AML-193 (cell line): ENCODE measurements around the gene BBS7.

Experiments
- DNase-seq, 2 experiments: peaks; one replicate each; lab custom pipeline; 2025; lab: John Stamatoyannopoulos, UW

The BBS7 gene, protein sequence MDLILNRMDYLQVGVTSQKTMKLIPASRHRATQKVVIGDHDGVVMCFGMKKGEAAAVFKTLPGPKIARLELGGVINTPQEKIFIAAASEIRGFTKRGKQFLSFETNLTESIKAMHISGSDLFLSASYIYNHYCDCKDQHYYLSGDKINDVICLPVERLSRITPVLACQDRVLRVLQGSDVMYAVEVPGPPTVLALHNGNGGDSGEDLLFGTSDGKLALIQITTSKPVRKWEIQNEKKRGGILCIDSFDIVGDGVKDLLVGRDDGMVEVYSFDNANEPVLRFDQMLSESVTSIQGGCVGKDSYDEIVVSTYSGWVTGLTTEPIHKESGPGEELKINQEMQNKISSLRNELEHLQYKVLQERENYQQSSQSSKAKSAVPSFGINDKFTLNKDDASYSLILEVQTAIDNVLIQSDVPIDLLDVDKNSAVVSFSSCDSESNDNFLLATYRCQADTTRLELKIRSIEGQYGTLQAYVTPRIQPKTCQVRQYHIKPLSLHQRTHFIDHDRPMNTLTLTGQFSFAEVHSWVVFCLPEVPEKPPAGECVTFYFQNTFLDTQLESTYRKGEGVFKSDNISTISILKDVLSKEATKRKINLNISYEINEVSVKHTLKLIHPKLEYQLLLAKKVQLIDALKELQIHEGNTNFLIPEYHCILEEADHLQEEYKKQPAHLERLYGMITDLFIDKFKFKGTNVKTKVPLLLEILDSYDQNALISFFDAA

DNA sequence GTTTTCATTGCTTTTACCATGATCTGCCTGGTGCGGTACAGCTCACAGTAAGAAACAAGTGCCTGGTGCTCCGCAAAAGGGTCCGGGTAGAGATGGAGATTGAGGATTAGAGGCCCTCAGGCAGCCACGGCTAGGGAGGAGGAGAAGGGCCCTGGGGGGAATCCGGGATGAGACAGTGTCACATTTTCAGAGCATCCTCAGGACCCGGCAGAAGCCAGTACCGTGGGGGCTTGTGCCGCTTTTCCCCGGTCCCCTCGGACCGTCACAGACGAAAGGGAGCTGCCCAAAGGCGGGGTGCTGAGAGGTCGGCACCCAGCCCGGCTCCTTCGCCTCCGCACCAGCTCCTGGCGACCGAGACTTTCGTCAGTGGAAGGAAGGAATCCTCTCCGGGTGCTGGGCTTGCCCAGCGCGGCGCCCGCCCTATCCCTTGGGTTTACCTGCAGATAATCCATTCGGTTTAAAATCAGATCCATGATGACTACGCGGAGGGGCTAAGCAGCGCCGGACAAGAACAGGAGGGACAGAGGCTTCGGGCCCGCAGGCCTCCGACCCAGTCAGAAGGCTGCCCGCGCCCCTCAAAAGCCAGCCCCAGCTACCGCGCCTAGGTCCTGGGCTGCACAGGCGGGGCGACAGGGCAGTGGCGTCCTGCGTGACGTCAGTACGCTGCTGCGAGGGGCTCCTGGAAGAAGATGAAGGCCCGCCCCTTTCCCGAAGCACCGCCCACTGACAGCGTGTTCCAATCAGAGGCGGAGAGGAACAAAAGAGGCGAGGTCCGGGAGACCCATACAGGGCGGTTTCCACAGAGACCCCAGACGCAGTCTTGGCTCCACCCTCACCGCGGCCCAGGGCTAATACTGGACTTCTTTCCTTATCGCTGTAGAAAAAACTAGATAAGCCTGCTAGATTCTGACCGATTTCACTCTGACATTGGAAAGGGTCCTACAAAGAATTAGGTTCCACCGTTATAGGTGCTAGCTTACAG, at the start of gene BBS7:
TSS of gene BBS7 (minus strand) at position 634 of the 982 bp plus-strand sequence. CDS start at position 473, 161 bp downstream.
- peak; percentile 89 to 90 for DNase-seq

DNA sequence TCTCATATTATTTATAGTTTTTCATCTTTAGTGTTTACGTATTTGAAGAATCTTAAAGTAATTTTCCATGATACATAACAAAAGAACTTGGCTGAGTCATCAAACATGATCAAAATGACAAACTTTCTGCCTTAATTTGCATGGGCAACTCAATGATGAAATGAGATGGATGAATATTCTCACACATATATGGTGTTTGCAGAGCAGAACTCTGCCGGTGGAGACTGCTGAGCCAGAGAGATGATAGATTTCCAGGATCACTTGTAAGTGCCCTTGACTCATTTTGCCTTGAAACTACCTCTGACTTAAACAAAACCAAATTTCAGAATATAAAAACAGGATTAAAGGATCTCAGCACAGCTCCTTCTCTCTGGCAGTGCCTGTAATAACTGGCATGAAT, 43.4 kb upstream of the BBS7 start:
- DNase-seq = no peak

DNA sequence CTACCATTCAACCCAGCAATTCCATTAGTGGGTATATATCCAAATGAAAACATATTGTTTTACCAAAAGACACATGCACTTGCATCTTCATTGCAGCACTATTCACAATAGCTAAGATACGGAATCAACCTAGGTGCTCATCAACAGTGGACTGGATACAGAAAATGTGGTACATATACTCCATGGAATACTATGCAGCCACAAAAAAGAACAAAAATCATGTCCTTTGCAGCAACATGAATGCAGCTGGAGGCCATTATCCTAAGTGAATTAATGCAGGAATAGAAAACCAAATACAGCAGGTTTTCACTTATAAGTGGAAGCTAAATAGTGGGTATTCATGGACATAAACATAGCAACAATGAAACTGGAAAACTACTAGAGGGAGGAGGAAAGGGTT, 38.1 kb upstream of the BBS7 start:
- DNase-seq = no peak

DNA sequence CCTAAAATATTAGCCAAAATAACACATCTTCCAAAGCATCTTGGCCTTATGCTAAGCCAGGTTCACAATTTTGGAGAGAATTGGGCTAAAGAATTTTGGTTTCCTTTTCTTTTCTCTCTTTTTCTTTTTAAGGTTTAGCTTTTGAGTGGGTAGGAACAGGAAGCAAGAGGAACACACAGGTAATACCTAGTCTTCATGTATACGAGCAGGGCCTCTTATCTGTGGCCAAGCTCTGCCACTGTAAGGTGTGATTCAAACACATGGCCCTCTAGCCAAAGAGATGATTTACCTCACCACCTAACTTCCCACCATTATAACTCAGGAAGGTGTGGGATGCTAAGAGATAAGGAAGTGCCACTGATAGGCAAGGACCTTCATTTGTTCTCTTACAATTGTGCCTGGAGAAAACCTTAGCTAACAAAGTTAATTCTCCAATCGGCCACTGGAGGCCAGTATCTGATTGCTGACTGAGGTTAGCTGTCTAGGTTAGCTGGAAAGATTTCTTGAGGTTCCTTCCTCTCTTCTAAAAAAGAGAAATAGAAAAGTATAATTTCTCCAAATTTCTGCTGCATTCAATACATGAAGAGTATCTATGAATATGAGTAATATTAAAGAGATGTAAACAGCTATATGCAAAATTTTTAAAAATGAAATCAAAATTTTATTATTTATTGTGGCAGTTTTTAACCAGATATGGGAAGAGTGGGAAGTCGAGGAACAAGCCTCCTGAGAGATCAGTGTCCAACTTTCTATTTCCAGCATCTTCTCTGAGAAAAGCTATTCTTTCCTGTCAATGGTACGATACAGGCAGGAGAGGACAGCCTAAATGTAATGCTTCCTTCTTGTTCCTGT, 30.1 kb upstream of the BBS7 start:
- DNase-seq = peak; percentile 44 to 62

DNA sequence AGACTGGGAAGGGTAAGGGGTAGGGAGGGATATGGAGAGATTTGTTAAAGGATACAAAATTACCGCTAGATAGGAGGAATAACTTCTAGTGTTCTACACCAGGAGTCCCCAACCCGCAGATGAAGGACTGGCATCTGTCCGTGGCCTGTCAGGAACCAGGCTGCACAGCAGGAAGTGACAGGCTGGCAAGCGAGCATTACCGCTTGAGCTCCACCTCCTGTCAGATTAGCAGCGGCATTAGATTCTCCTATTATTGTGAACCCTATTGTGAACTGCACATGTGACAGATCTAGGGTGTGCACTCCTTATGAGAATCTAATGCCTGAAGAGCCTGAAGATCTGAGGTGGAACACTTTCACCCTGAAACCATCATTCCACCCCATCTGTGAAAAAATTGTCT, 27.9 kb upstream of the BBS7 start:
- DNase-seq = peak; percentile 28 to 32

DNA sequence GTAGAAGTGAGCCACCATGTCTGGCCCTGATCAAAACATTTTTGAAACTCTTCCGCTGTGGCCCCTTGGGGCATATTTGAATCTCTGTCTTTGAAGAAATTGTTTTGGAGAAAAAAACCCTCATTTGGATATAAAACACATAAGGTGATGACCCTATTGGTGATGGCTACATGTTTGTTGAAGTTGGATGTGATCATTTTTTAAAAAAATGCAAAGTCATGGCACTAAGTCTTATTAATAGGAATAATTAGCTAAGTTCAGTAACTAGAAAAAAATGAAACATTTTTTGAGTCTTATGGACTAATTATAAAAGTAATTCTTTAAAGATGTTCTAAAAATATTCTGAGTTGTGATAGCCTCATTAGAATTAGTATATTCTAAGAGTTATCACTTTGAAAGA, 17.9 kb upstream of the BBS7 start:
- DNase-seq = no peak

DNA sequence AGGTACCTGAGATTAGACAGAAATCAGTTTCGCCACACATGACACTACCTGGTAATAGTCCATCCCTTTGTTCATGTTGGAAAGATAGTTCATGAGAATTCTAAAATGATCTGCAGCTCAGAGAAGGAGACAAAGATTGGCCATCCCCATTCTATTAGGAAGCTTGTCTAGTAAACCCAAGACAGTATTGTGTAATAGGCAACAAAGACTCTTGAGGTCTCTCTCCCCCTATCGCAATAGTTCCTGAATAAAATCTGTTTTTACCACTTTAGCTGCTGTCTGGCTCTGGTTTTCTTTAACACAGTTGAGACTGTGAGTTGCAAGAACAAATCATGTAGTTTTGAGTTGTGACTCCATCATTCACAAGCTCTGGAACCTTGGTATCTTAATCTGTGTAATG, 14.8 kb upstream of the BBS7 start:
- DNase-seq = peak; percentile 44 to 54

DNA sequence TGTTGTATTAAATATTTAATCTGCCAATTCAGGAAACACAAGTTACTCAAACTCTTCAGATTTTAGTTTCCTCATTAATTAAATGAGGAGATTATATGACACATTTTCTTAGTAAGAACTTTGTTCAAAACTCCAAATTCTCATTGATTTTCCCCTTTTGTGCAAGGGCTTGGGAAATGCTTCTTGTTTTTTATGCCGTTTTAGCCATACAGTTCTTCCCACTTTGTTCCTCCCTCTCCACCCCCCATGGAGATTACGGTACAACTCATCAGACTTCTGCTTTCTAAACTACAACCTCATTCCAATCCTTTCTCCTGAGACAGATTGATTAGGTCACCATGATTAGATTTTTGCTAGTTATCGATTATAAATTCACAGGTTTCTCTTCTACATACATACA, 10.9 kb upstream of the BBS7 start:
- DNase-seq = no peak

DNA sequence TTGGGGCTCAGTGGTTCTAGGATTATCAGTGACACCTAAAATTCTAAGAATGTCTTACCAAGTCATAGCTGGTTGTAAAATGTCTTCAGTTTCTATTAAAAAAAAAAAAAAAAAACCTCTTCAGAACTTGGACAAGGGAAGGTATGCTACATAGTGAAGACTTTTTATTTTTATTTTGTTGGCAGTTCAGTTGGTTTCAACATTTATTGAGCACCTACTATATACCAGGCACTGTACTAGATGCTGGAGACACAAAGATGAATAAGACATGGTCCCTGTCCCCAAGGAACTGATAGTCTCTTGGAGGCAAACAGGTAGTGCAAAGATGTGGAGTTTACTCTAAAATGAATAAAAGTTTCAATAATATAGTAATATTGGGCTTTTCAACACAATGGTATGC, 8.9 kb upstream of the BBS7 start:
- DNase-seq = no peak

DNA sequence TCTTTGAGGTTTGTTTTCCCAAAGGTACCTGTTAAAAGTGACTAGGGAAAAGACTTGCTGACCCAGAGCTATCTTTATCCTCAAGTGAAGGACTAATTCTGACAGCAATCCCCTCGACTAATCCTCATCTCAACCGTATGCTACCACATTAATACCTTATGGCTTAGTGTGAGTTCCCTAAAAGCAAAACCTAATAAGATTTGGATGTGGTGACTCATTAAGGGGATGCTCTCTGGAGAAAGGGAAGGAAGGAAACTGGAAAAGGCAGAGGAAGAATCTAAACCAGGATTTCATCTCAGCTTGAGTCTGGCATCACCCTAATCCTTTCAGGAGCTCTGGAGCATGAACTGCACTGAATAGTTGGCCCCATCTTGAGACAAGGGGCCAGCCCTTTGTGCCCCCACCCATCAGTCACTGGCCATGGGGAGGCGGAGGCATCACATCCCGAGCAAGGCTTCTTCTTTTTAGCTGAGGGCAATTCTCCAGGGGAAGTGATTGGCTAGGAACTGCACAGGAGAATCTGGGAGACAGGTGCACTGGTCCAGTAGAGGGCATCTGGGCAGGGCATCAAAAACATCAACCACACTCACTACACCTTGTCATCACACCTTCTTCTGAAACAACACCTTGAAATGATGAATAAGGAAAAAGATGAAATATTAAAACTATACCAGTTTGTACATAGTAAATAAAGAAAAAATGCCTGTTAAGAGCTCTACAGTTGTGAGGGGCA, 6.9 kb upstream of the BBS7 start:
- DNase-seq = no peak

DNA sequence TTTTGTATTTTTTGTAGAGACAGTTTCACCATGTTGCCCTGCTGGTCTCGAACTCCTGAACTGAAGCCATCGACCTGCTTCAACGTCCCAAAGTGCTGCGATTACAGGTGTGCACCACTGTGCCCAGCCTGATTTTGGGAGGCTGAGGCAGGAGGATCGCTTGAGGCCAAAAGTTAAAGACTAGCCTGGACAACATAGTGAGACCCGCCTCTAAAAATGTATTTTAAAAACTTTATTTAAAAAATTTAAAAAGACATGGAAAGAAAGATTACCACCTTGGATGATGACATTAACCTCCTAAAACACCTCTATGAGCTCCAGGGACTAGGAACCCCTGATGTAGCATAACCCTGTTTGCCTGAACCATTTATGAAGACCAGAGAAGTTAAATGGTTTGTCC, 5.8 kb upstream of the BBS7 start:
- no peak for DNase-seq

DNA sequence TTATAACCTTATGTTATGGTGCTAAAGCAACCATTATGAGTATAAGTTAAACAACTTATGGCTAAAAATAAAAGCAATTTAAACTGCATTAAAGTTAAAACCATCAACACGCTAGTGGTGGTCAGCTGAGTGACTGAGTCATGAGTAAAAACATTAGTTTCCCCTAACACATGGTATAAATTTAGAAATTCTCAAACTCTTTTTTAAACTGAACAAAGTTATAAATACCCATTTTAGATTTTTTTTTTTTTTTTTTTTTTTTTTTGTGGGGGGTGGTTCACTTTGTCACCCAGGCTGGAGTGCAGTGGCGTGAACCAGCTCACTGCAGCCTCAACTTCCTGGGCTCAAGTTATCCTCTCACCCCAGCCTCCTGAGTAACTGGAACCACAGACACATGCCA, 5.4 kb upstream of the BBS7 start:
- DNase-seq = no peak

DNA sequence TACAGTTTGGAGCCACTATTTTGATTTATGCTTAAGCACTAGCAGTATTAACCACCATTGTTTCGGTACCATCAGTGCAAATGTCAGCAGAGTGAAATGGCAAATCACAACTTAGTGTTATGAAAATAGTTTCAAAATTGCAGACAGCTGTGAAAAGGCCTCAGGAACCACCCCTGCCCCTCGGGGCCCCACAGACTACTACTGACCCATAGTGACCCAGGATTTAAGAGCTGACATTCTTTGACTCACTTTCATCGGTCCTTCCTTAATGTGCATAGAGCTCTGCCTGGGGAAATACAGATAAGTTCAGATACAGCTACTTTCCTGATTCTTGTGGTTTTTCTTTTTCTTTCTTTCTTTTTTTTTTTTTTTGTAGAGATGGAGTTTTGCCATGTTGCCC, 3.3 kb upstream of the BBS7 start:
- DNase-seq = no peak

DNA sequence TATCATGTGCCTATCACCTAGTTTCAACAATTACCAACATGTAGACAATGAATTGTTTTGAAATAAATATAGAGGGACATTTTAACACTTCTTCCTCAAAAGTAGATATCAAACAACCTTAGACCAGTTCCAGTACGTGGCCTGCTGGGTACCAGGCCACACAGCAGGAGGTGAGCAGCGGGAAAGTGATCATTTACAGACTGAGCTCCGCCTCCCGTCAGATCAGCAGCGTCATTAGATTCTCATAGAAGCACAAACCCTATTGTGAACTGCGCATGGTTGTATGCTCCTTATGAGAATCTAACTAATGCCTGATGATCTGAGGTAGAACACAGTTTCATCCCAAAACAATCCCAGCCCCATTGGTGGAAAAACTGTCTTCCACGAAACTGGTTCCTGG, 6.5 kb downstream of the BBS7 start:
- DNase-seq = no peak

DNA sequence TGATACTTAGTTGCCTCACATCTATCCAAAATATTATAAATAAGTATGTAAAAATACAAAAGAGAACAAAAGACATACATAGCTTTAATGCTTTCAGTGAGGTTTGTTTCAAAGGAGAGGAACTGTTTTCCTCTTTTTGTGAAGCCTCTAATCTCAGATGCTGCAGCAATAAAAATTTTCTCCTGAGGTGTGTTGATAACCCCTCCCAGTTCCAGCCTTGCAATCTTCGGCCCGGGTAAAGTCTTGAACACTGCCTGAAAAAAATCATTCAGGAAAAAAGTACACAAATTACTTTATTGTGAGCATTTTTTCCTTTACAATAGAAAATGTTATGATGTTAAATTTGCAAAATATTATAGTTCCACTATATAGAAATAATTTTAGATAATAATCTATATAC, 8.8 kb downstream of the BBS7 start:
- DNase-seq = no peak

DNA sequence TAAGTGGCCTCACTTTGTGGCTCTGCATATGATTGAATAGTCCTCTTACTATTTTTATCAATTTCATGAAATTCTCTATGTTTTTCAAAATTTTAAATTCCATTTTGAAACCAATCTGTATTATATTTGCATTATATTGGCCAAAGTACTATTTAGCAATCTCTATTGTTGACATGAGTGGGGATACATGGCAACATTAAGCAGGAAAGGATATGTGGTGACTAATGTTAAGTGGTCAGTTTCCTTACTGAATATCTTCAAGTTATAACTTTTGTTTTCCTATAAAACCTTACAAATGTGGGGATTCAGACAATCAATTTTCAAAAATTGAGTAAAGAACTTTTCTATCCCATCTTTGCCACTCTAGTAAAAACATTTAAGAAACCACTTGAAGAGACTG, 10.2 kb downstream of the BBS7 start:
- no peak for DNase-seq

DNA sequence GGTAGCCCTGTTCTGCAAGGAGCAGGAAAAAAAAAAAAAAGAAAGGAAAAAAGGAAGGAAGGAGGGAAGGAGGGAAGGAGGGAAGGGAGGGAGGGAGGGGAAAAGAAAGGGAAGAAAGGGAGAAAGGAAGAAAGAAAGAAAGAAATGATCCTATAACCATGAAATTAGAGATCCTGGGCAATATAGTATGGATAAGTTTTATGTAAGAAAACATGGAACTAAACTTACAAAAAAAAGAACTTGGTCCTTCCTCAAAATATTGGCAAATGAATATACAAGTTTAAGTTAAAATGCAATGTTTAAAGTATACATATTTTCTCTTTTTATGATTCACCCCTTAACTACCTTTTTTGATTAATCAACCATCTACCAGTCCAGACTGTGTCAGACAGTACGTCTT, 18.9 kb downstream of the BBS7 start:
- no peak for DNase-seq

DNA sequence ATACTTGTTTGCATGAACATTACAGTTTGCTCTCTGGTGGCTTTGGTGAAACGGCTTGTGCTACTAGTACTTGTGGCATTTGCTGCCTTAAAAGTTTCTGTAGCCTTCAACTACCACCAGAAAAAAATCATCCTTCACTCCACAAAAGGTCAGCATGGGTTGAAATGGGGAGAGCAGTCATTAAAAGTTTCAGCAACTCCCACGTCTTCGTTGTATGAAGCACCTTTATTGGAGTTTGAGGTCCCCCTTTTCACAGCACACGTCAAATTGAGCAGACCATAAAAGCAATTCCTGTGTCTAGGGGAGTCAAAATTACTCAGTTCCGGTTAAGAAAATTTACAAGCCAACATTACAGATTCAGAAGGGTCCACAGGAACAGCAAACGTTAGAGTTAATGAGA, 23.6 kb downstream of the BBS7 start:
- no peak for DNase-seq

DNA sequence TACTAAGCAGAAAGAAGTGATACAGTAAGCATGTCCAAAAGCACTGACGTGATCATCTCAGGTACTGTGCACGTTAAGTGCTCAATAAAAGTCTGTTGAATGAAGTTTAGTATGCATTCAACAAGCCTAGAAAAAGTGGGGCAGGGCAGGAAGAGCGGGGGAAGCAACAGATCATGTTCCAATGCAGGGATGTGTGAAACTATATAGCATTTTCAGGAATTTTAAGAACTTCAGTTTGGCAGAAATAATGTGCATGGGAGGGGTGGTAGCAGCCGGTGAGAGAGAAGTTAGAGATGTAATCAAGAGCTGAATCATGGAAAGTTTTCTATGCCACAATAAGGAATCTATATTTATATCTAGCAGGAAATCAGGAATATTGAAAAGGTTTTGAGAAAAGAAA, 27.4 kb downstream of the BBS7 start:
- no peak for DNase-seq

DNA sequence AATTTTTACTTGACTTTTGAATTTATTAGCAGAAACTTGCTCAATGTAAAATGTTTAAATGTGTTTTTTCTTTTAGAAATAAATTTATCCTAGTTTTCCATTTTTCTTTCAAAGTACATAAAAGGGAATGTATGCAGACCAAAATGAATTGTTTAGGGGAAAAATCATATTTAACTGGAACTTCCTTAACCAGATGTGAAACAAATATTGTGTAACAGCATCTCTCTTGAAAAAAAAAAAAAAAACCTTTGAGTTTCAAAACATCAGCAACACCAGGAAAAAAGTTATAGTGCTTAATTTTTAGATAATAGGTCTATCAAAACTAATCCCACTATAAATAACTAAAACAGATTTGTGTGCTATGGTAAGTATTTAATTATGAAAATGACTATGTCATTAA, 32.1 kb downstream of the BBS7 start:
- DNase-seq = peak; percentile 18 to 46

DNA sequence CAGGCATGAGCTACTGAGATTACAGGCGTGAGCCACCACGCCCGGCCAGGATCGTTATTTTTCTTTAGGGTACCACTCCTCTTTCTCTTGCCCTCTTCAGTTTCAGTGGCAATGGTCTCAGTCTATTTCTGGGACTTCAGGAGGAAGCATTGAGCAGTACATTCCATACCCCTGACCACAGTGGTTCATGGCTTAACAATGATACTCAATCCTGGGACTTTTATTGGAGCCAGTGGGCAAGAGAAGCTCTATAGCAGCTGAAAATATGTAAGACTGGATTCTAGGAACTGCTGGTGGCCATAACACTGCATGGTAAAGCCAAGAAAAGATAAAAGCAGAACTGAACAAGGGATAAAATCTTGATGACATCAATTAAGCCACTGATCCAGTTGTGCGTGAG, 40.8 kb downstream of the BBS7 start:
- DNase-seq = no peak
